Neural progenitor cell (in vitro differentiated cells): ENCODE results near the gene PCDH9. TPM values are rescaled to one million over a fixed set of nuclear protein-coding genes. Genes with fewer than 3 reads are reported as not detected.

Experiments used
- DNase-seq: peaks from one replicate; pipeline ENCODE4 v3.0.0-alpha.2; 2016; ENCODE audit warnings: low spot score
- H2AFZ ChIP-seq: fragments of 200-600 bp; sonication (generic); replicated peaks from 2 replicates; pipeline ENCODE4 v1.6.1; 2016; ENCODE audit warnings: antibody characterized with exemption
- H3F3A ChIP-seq: fragments of 200-600 bp; sonication (generic); 2 replicates; pipeline ENCODE4 v1.6.1; 2016; ENCODE audit warnings: antibody characterized with exemption, low read depth
- H3K27ac ChIP-seq: fragments of 200-600 bp; sonication (generic); 2 replicates; pipeline ENCODE4 v1.5.1; 2016; ENCODE audit warnings: mild to moderate bottlenecking
- H3K27me3 ChIP-seq: fragments of 200-600 bp; sonication (generic); 2 replicates; pipeline ENCODE4 v1.6.1; 2016; ENCODE audit warnings: mild to moderate bottlenecking, moderate library complexity
- H3K36me3 ChIP-seq: fragments of 200-600 bp; sonication (generic); 2 replicates; pipeline ENCODE4 v1.5.1; 2016
- H3K4me1 ChIP-seq: fragments of 200-600 bp; sonication (generic); 2 replicates; pipeline ENCODE4 v1.6.1; 2016; ENCODE audit warnings: mixed run types
- H3K4me2 ChIP-seq: fragments of 200-600 bp; sonication (generic); 2 replicates; pipeline ENCODE4 v1.6.1; 2016
- H3K4me3 ChIP-seq: fragments of 200-600 bp; sonication (generic); 2 replicates; pipeline ENCODE4 v1.5.1; 2016
- H3K79me2 ChIP-seq: fragments of 200-600 bp; sonication (generic); 2 replicates; pipeline ENCODE4 v1.6.1; 2016; ENCODE audit warnings: low read depth
- H3K9ac ChIP-seq: fragments of 200-600 bp; sonication (generic); 2 replicates; pipeline ENCODE4 v1.6.1; 2016
- H3K9me3 ChIP-seq: fragments of 200-600 bp; sonication (generic); 2 replicates; pipeline ENCODE4 v1.5.1; 2016; ENCODE audit warnings: low read depth
- H4K20me1 ChIP-seq: fragments of 200-600 bp; sonication (generic); 2 replicates; pipeline ENCODE4 v1.6.1; 2016; ENCODE audit warnings: low read depth
- H3K27ac Mint-ChIP-seq: 3 replicates; pipeline ENCODE4 v1.8.0; 2021; ENCODE audit warnings: mixed read lengths
- H3K27me3 Mint-ChIP-seq: 2 replicates; pipeline ENCODE4 v1.8.0; 2022; ENCODE audit warnings: low read depth, mild to moderate bottlenecking, inconsistent platforms, moderate library complexity, mixed read lengths; ENCODE audit not compliant: insufficient read depth
- H3K36me3 Mint-ChIP-seq: 3 replicates; pipeline ENCODE4 v1.8.0; 2021; ENCODE audit warnings: mixed read lengths
- H3K4me1 Mint-ChIP-seq: 3 replicates; pipeline ENCODE4 v1.8.0; 2021; ENCODE audit warnings: mixed read lengths
- H3K4me3 Mint-ChIP-seq: 3 replicates; pipeline ENCODE4 v1.8.0; 2021; ENCODE audit warnings: mild to moderate bottlenecking, moderate library complexity, mixed read lengths
- H3K9me3 Mint-ChIP-seq: 3 replicates; pipeline ENCODE4 v1.8.0; 2020; ENCODE audit warnings: mixed read lengths
- CTCF ChIP-seq: fragments of 200-600 bp; sonication (generic); IDR thresholded peaks from 2 replicates; pipeline ENCODE4 v1.5.1; 2017; ENCODE audit warnings: antibody characterized with exemption, mild to moderate bottlenecking
- EZH2 ChIP-seq: fragments of 200-600 bp; sonication (generic); IDR thresholded peaks from 2 replicates; pipeline ENCODE4 v1.6.1; 2017; ENCODE audit warnings: antibody characterized with exemption, mild to moderate bottlenecking, moderate library complexity
- EZH2phosphoT487 ChIP-seq: fragments of 200-600 bp; sonication (generic); IDR thresholded peaks from 2 replicates; pipeline ENCODE4 v1.6.1; 2017; ENCODE audit warnings: antibody characterized with exemption
- total RNA-seq: library from RNA; depleted of rRNA; stranded (reverse); fragments of >200 nt; gene quantifications from 2 replicates; pipeline ENCODE4 v1.2.3, GENCODE V29; 2015; ENCODE audit warnings: low replicate concordance

PCDH9 gene
- total RNA-seq, 1 donor from 2014 or later, result 0.24 TPM

- H3K9me3 Mint-ChIP-seq, result no peaks in the 10 kb centered on the region
- H3K4me3 ChIP-seq, result no peak overlapping the region
- peaks cover 22% of the 10 kb centered on the region for H3K4me1 Mint-ChIP-seq
- H3K27ac Mint-ChIP-seq, result no peak overlapping the region
- no peaks in the 10 kb centered on the region for H3F3A ChIP-seq
- no peaks in the 10 kb centered on the region for H4K20me1 ChIP-seq
- H3K36me3 ChIP-seq, result no peaks in the 10 kb centered on the region
- H3K36me3 Mint-ChIP-seq, result no peaks in the 10 kb centered on the region
- H3K4me1 ChIP-seq, result peaks cover 9% of the 10 kb centered on the region
- H3K27me3 ChIP-seq, result no peaks in the 10 kb centered on the region
- H3K27me3 Mint-ChIP-seq, result no peaks in the 10 kb centered on the region
- no peaks in the 10 kb centered on the region for H3K79me2 ChIP-seq
- no peak for DNase-seq
- no peaks in the 10 kb centered on the region for H3K9me3 ChIP-seq
- no peak overlapping the region for H3K4me3 Mint-ChIP-seq
- H3K27ac ChIP-seq, result no peak overlapping the region
- H3K4me2 ChIP-seq, result no peak overlapping the region
- H3K9ac ChIP-seq, result no peak overlapping the region
- TF ChIP-seq CTCF (no peak), EZH2phosphoT487 (no peak)
- no peak overlapping the region for H2AFZ ChIP-seq
These were observed 594.6 kb downstream of the PCDH9 start for GRCh38 chr13:66635526-66635925.

- H3K36me3 ChIP-seq, result no peaks in the 10 kb centered on the region
- H3K9ac ChIP-seq, result no peak overlapping the region
- H3K9me3 ChIP-seq, result no peaks in the 10 kb centered on the region
- peaks cover 9% of the 10 kb centered on the region for H3K4me1 ChIP-seq
- TF ChIP-seq EZH2phosphoT487 (no peak), EZH2 (no peak), CTCF (no peak)
- no peak for DNase-seq
- no peak overlapping the region for H3K27ac ChIP-seq
- no peaks in the 10 kb centered on the region for H3F3A ChIP-seq
- Mint-ChIP-seq H3K27ac (no peak overlapping the region), H3K4me3 (no peak overlapping the region), H3K27me3 (no peaks in the 10 kb centered on the region), H3K9me3 (peaks cover 4% of the 10 kb centered on the region), H3K4me1 (peaks cover 18% of the 10 kb centered on the region), H3K36me3 (peaks cover 2% of the 10 kb centered on the region)
- H3K4me3 ChIP-seq, result no peak overlapping the region
- no peaks in the 10 kb centered on the region for H4K20me1 ChIP-seq
- H2AFZ ChIP-seq, result no peak overlapping the region
- H3K27me3 ChIP-seq, result no peaks in the 10 kb centered on the region
- no peaks in the 10 kb centered on the region for H3K79me2 ChIP-seq
- H3K4me2 ChIP-seq, result no peak overlapping the region
These were observed 595.8 kb downstream of the PCDH9 start for GRCh38 chr13:66634384-66634783.

GRCh38 chr13:66627512-66627911 lies 602.6 kb downstream of the PCDH9 start:
- Histone ChIP-seq H3K9ac (no peak overlapping the region), H3K4me1 (no peaks in the 10 kb centered on the region), H3K36me3 (no peaks in the 10 kb centered on the region), H4K20me1 (no peaks in the 10 kb centered on the region), H3K4me2 (no peak overlapping the region), H2AFZ (no peak overlapping the region), H3K27me3 (no peaks in the 10 kb centered on the region), H3F3A (no peaks in the 10 kb centered on the region), H3K27ac (no peak overlapping the region), H3K4me3 (no peak overlapping the region), H3K9me3 (no peaks in the 10 kb centered on the region), H3K79me2 (no peaks in the 10 kb centered on the region)
- no peak overlapping the region for H3K27ac Mint-ChIP-seq
- no peak for DNase-seq
- H3K4me1 Mint-ChIP-seq, result no peaks in the 10 kb centered on the region
- no peak overlapping the region for H3K4me3 Mint-ChIP-seq
- no peak for TF ChIP-seq EZH2
- TF ChIP-seq CTCF, result no peak
- no peak for TF ChIP-seq EZH2phosphoT487
- H3K27me3 Mint-ChIP-seq, result peaks cover 2% of the 10 kb centered on the region
- H3K9me3 Mint-ChIP-seq, result peaks cover 9% of the 10 kb centered on the region
- peaks cover 6% of the 10 kb centered on the region for H3K36me3 Mint-ChIP-seq

GRCh38 chr13:66624302-66624701 lies 605.8 kb downstream of the PCDH9 start:
- no peak for DNase-seq
- Histone ChIP-seq H3K27ac (no peak overlapping the region), H3K36me3 (no peaks in the 10 kb centered on the region), H3K27me3 (no peaks in the 10 kb centered on the region), H2AFZ (no peak overlapping the region), H3K4me2 (no peak overlapping the region), H3K79me2 (no peaks in the 10 kb centered on the region), H3F3A (no peaks in the 10 kb centered on the region), H3K4me1 (no peaks in the 10 kb centered on the region), H3K9ac (no peak overlapping the region), H3K4me3 (no peak overlapping the region), H3K9me3 (no peaks in the 10 kb centered on the region), H4K20me1 (no peaks in the 10 kb centered on the region)
- H3K27me3 Mint-ChIP-seq, result peaks cover 2% of the 10 kb centered on the region
- H3K4me1 Mint-ChIP-seq, result no peaks in the 10 kb centered on the region
- TF ChIP-seq CTCF, result no peak
- no peak for TF ChIP-seq EZH2
- no peak for TF ChIP-seq EZH2phosphoT487
- no peak overlapping the region for H3K4me3 Mint-ChIP-seq
- H3K36me3 Mint-ChIP-seq, result peaks cover 8% of the 10 kb centered on the region
- peaks cover 9% of the 10 kb centered on the region for H3K9me3 Mint-ChIP-seq
- H3K27ac Mint-ChIP-seq, result no peak overlapping the region
